Spleen (tissue), 7 donors: Measurements from ENCODE around the gene CCDC192.

Experiments
- CTCF ChIP-seq, 11 experiments: fragments of 200-600 bp in 7 of 11; fragments of 450-650 bp in 4 of 11; sonication (generic) in 4 of 11; IDR thresholded peaks in 8 of 11; conservative IDR thresholded peaks in 3 of 11; 1 replicate in 7 of 11; 2 replicates in 4 of 11; pipeline versions ENCODE4 v1.4.0 to v1.8.0; 2016 to 2021; ENCODE audit warnings: antibody characterized with exemption in 11 of 11, inconsistent platforms in 4 of 11, mild to moderate bottlenecking in 1 of 11
- POLR2AphosphoS5 ChIP-seq, 3 donors: sonication (generic); formaldehyde crosslinking; IDR thresholded peaks; one replicate each; pipeline ENCODE4 v1.5.1; 2017; ENCODE audit warnings: antibody characterized with exemption in 3 of 3
- donor health status: DM: no; HTN: no; CAD: no; lungs with moderate emphysema.
- donor health status: DM: no; HTN: no; CAD: no.
- donor health status: DM: no; HTN: no; CAD: no.

- TF ChIP-seq POLR2AphosphoS5 (IDR thresholded peaks at IDR 0.05) (no peak), CTCF (IDR thresholded peaks at IDR 0.05 in 8 of 11, conservative IDR thresholded peaks at IDR 0.05 in 3 of 11) (no peak)
These were observed 51.5 kb downstream of the CCDC192 start for GRCh38 chr5:127754706-127755105.
